Peyer's patch (tissue), 4 donors: Measurements from ENCODE around the gene EXOC3L4. TPM values are rescaled to one million over a fixed set of nuclear protein-coding genes. Genes with fewer than 3 reads are reported as not detected.

Source experiments
- DNase-seq, 3 donors: peaks; one replicate each; pipeline ENCODE4 v3.0.0-alpha.2; 2017 to 2019
- H3K27ac ChIP-seq, 4 donors: fragments of 200-600 bp; sonication (generic); one replicate each; pipeline ENCODE4 v1.5.1; 2016 to 2019
- H3K27me3 ChIP-seq, 2 donors: fragments of 200-600 bp; sonication (generic); one replicate each; pipeline ENCODE4 v1.5.1; 2019
- H3K36me3 ChIP-seq, 3 donors: fragments of 200-600 bp; sonication (generic); one replicate each; pipeline ENCODE4 v1.5.1; 2016 to 2019
- H3K4me1 ChIP-seq, 4 donors: fragments of 200-600 bp; sonication (generic); one replicate each; pipeline ENCODE4 v1.5.1; 2016 to 2019
- H3K4me3 ChIP-seq, 4 donors: fragments of 200-600 bp; sonication (generic); 1 replicate in 3 of 4; 2 replicates in 1 of 4; pipeline ENCODE4 v1.5.1; 2016 to 2019; ENCODE audit warnings: mild to moderate bottlenecking in 1 of 4
- H3K9me3 ChIP-seq, 4 donors: fragments of 200-600 bp; sonication (generic); one replicate each; pipeline ENCODE4 v1.5.1; 2016 to 2019; ENCODE audit warnings: mild to moderate bottlenecking in 1 of 4
- POLR2A ChIP-seq, 2 donors: fragments of 450-650 bp; IDR thresholded peaks; one replicate each; pipeline ENCODE4 v1.5.1; 2017; ENCODE audit warnings: antibody characterized with exemption in 2 of 2, mild to moderate bottlenecking in 2 of 2, moderate library complexity in 2 of 2
- total RNA-seq, 4 donors: library from RNA; depleted of rRNA; stranded (reverse); fragments of >200 nt; gene quantifications; one replicate each; pipeline ENCODE4 v1.1.0, GENCODE V29; 2016
- TF ChIP-seq, protein P1 (sequence below), 6 experiments: fragments of 450-650 bp in 4 of 6; fragments of 200-600 bp in 2 of 6; sonication (generic) in 1 of 6; IDR thresholded peaks; one replicate each; pipeline ENCODE4 v1.5.1; 2017 to 2019; ENCODE audit warnings: antibody characterized with exemption in 6 of 6, mild to moderate bottlenecking in 3 of 6, moderate library complexity in 1 of 6

The EXOC3L4 gene
- total RNA-seq, 4 donors from 2014 or later: 20.6 to 69.5 (median 34.1) TPM

DNA sequence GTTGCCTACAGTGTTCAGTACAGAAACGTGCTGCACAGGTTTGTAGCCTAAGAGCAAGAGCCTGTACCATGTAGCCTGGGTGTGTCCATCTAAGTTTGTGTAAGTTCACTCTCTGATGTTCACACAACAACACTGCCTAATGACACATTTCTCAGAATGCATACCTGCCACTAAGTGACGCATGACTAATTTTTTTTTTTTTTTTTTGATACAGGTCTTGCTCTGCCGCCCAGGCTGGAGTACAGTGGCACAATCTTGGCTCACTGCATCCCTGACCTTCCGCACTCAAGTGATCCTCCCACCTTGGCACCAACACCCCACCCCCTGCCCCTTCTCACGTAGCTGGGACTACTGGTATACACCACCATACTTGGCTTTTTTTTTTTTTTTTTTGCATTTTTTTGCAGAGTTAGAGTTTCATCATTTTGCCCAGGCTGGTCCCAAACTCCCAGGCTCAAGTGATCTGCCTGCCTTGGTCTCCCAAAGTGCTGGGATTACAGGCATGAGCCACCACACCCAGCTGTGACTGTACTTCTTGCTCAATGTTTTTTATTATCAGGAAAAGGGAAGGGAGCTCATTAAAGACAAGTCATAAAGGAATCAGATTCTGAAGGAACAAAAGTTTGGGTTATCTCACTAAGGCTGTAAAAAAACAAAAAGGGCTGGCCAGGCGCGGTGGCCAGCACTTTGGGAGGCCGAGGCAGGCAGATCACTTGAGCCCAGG lies 27.1 kb upstream of the EXOC3L4 start:
- Histone ChIP-seq H3K4me3 (no peak overlapping the region), H3K36me3 (no peaks in the 10 kb centered on the region), H3K27me3 (no peaks in the 10 kb centered on the region), H3K9me3 (no peaks in the 10 kb centered on the region), H3K27ac (peak overlapping the region in 3 of 4 donors; percentile 59 to 89 (median 86)), H3K4me1 (peaks cover 0 to 29% (median 4%) of the 10 kb centered on the region in 4 donors)
- peak in 2 of 3 donors; percentile 73 to 74 for DNase-seq
- TF ChIP-seq, protein P1, sequence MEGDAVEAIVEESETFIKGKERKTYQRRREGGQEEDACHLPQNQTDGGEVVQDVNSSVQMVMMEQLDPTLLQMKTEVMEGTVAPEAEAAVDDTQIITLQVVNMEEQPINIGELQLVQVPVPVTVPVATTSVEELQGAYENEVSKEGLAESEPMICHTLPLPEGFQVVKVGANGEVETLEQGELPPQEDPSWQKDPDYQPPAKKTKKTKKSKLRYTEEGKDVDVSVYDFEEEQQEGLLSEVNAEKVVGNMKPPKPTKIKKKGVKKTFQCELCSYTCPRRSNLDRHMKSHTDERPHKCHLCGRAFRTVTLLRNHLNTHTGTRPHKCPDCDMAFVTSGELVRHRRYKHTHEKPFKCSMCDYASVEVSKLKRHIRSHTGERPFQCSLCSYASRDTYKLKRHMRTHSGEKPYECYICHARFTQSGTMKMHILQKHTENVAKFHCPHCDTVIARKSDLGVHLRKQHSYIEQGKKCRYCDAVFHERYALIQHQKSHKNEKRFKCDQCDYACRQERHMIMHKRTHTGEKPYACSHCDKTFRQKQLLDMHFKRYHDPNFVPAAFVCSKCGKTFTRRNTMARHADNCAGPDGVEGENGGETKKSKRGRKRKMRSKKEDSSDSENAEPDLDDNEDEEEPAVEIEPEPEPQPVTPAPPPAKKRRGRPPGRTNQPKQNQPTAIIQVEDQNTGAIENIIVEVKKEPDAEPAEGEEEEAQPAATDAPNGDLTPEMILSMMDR (IDR thresholded peaks at IDR 0.05): peak in 3 of 6 experiments; percentile 29 to 30 (median 29)
- no peak for TF ChIP-seq POLR2A (IDR thresholded peaks at IDR 0.05)

DNA sequence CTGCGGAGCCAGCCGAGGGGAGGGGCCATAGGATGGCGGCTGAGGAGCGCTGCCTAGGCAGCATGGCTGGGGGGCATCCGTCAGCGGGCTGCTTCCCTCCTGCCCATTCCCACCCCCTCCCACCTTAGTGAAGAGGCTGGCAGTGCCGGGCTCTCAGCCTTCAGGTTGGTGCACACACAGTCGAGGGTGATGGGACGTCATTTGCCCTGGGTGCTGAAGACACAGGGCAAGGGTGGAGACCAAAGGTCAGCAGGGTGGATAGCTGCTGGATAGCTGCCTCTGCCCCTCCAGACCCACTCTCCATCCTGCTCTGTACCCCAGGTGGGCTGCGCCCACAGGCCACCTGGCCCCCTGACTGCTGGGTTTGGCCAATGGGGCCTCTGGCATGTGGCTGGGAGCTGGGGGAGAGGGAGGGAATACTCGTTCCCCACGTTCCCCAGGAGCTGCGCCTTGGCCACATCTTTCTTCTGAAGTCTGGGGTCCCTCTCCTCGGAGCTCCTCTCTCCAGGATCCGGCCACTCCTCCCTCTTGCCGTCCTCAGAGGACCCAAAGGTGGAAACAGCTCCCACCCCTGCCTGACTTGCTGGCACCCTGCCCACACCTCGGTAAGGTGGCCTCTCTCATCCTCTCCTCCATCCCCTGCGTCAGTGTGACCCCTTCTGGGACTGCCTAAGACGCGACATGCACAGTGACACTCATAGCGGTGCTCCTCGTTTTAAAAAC lies 26.0 kb upstream of the EXOC3L4 start:
- TF ChIP-seq, protein P1 (IDR thresholded peaks at IDR 0.05): no peak
- no peak for TF ChIP-seq POLR2A (IDR thresholded peaks at IDR 0.05)
- no peaks in the 10 kb centered on the region for H3K27me3 ChIP-seq
- H3K4me3 ChIP-seq: peak overlapping the region in 1 of 4 donors; percentile 5
- peaks cover 0 to 41% (median 6%) of the 10 kb centered on the region in 4 donors for H3K4me1 ChIP-seq
- no peaks in the 10 kb centered on the region for H3K9me3 ChIP-seq
- H3K36me3 ChIP-seq: no peaks in the 10 kb centered on the region
- peak overlapping the region in 3 of 4 donors; percentile 59 to 89 (median 86) for H3K27ac ChIP-seq
- peak in 2 of 3 donors; percentile 70 to 76 for DNase-seq

DNA sequence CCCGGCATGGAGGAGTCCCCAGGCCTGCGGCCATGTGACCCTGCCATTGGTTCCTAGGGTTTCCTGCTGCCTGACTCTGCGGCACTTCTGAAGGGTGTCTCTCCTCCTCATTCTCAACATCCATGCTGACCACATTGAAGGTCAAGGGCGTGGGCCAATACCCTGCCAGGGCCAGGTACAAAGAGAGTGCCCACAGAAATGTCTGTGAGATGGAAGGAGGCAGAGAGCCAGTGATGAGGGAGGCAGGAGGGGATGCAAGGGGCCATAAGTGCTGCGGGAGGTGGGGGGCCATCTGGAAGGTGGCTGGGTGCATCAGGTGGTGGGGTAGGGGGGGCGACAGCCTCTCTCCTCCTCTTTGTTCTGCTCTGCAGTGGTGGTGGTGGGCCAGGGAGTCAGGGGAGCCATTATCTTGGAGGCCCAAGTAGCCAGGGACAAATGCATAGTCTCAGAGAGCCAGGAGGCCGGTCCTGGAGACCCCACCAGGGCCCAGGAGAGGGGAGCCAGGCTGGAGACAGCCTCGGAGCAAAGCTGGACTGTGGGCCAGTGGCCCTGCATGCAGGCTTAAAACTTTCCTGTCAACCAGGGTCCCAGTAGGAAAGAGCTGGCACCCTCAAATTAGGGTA lies 24.2 kb upstream of the EXOC3L4 start:
- Histone ChIP-seq H3K27me3 (no peaks in the 10 kb centered on the region), H3K9me3 (no peaks in the 10 kb centered on the region), H3K36me3 (no peaks in the 10 kb centered on the region), H3K4me3 (no peak overlapping the region), H3K27ac (no peak overlapping the region), H3K4me1 (peaks cover 5 to 59% (median 9%) of the 10 kb centered on the region in 4 donors)
- TF ChIP-seq POLR2A (IDR thresholded peaks at IDR 0.05): no peak
- TF ChIP-seq, protein P1 (IDR thresholded peaks at IDR 0.05): no peak
- DNase-seq: peak in 1 of 3 donors; percentile 34

DNA sequence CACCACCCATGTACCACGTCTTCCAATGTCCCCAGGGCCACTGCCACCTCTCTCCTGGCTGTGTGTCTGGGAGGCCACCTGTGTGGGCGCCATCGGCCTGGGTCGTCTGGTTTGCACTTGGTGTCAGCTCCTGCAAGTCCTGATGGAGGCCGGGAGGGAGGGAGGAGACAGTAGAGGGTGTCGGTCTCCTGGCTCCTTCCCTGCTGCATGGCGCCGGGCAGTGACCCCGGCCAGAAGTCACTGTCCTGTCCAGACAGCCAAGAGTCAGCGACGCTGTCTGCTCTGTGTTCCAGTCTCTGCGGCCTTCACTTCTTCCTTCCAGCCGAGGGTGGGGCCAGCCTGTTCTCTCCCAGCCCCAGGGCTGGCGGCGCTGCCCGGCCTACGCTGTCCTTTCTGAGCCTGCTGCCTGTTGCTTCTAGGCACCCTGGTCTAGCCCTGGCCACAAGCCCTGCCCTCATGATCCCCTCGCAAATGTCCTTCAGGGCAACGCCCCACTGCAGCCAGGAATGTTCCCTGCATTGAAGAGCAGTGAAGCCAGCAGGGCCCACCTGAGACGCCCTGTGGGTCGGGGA lies 23.5 kb upstream of the EXOC3L4 start:
- no peaks in the 10 kb centered on the region for H3K27me3 ChIP-seq
- no peak overlapping the region for H3K4me3 ChIP-seq
- no peak for TF ChIP-seq POLR2A (IDR thresholded peaks at IDR 0.05)
- TF ChIP-seq, protein P1 (IDR thresholded peaks at IDR 0.05): no peak
- H3K4me1 ChIP-seq: peaks cover 6 to 60% (median 9%) of the 10 kb centered on the region in 4 donors
- H3K27ac ChIP-seq: peak overlapping the region in 2 of 4 donors; percentile 30 to 31
- H3K9me3 ChIP-seq: no peaks in the 10 kb centered on the region
- no peaks in the 10 kb centered on the region for H3K36me3 ChIP-seq
- peak in 1 of 3 donors; percentile 53 for DNase-seq

DNA sequence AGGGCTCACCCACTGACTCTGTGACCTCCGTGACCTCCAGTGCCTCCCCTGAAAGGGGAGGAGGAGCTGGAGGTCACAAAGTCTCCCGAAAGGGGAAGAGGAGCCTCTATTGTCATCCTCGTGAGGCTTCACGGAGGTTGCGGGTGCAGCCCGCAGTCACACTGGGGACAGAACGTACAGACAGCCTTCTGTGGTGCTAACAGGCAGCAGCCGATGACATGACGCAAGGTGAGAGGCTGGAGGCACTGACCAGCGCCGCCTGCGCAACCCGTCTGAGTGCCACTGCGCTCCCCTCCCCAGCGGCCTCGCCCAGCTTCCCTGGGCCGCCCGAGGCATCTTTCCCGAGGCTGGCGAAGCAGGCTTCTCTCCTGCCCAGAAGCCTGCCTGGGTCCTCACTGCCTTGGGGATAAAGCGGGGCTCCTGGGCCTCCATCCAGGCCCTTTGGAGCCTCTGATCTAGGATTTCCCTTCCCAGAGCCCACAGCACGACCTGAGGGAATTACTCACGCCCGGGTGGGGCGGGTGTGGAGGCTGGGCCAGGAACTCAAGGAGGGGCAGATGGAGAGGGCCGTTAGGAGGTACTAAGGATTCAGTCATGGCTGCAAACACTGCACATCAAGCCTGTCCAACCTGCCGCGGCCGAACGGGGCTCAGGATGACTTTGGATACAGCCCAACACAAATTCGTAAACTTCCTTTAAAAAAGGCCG lies 22.8 kb upstream of the EXOC3L4 start:
- no peak for TF ChIP-seq POLR2A (IDR thresholded peaks at IDR 0.05)
- TF ChIP-seq, protein P1 (IDR thresholded peaks at IDR 0.05): no peak
- Histone ChIP-seq H3K9me3 (no peaks in the 10 kb centered on the region), H3K27ac (peak overlapping the region in 2 of 4 donors; percentile 31 to 39), H3K4me1 (peaks cover 6 to 59% (median 9%) of the 10 kb centered on the region in 4 donors), H3K27me3 (no peaks in the 10 kb centered on the region), H3K36me3 (no peaks in the 10 kb centered on the region), H3K4me3 (no peak overlapping the region)
- peak in 1 of 3 donors; percentile 54 for DNase-seq
